Liver (tissue), 9 donors: Measurements from ENCODE around the gene FSD2. TPM values are rescaled to one million over a fixed set of nuclear protein-coding genes. Genes with fewer than 3 reads are reported as not detected.

Experiments used
- DNase-seq: peaks from one replicate; pipeline ENCODE4 v3.0.0-alpha.2; 2017; ENCODE audit warnings: low spot score
- H3K27ac ChIP-seq, 2 donors: one replicate each; pipeline ENCODE4 v1.7.0; 2013; ENCODE audit warnings: inconsistent platforms in 2 of 2, low read length in 2 of 2, control low read depth in 1 of 2, low read depth in 1 of 2, mild to moderate bottlenecking in 1 of 2
- H3K27me3 ChIP-seq, 4 donors: one replicate each; pipeline versions ENCODE4 v1.6.1 to v1.7.0; 2013; ENCODE audit warnings: low read length in 3 of 4, inconsistent platforms in 1 of 4, mild to moderate bottlenecking in 1 of 4, moderate library complexity in 1 of 4; ENCODE audit not compliant: control insufficient read depth in 4 of 4, insufficient read depth in 4 of 4
- H3K36me3 ChIP-seq, 4 donors: one replicate each; pipeline versions ENCODE4 v1.6.1 to v1.7.0; 2013; ENCODE audit warnings: low read length in 3 of 4, mild to moderate bottlenecking in 3 of 4, low read depth in 1 of 4, moderate library complexity in 1 of 4; ENCODE audit not compliant: control insufficient read depth in 4 of 4, insufficient read depth in 3 of 4
- H3K4me1 ChIP-seq, 4 donors: one replicate each; pipeline versions ENCODE4 v1.6.1 to v1.7.0; 2013; ENCODE audit warnings: low read length in 3 of 4, mild to moderate bottlenecking in 3 of 4, moderate library complexity in 1 of 4; ENCODE audit not compliant: control insufficient read depth in 4 of 4, insufficient read depth in 4 of 4
- H3K4me3 ChIP-seq, 3 donors: one replicate each; pipeline versions ENCODE4 v1.6.1 to v1.7.0; 2013; ENCODE audit warnings: low read length in 3 of 3, control low read depth in 1 of 3, low read depth in 1 of 3, mild to moderate bottlenecking in 1 of 3
- H3K9ac ChIP-seq, 2 donors: one replicate each; pipeline ENCODE4 v1.7.0; 2013; ENCODE audit warnings: low read length in 2 of 2, mild to moderate bottlenecking in 2 of 2, moderate library complexity in 2 of 2, control low read depth in 1 of 2, low read depth in 1 of 2
- H3K9me3 ChIP-seq, 4 donors: one replicate each; pipeline versions ENCODE4 v1.6.1 to v1.7.0; 2013; ENCODE audit warnings: low read length in 3 of 4; ENCODE audit not compliant: control insufficient read depth in 4 of 4
- EGR1 ChIP-seq, 2 donors: IDR thresholded peaks; 2 replicates each; pipeline ENCODE4 v1.6.1; 2016 to 2018; ENCODE audit warnings: antibody characterized with exemption in 2 of 2, low read depth in 2 of 2
- FOXA1 ChIP-seq: IDR thresholded peaks from 2 replicates; pipeline ENCODE4 v1.6.1; 2016; ENCODE audit warnings: antibody characterized with exemption
- FOXA2 ChIP-seq: IDR thresholded peaks from 2 replicates; pipeline ENCODE4 v1.6.1; 2016; ENCODE audit warnings: antibody characterized with exemption
- GABPA ChIP-seq, 2 donors: IDR thresholded peaks in 1 of 2; conservative IDR thresholded peaks in 1 of 2; 2 replicates each; pipeline ENCODE4 v1.6.1; 2016; ENCODE audit warnings: antibody characterized with exemption in 2 of 2, mild to moderate bottlenecking in 1 of 2, moderate library complexity in 1 of 2
- HNF4A ChIP-seq, 2 donors: conservative IDR thresholded peaks; 2 replicates each; pipeline ENCODE4 v1.6.1; 2016; ENCODE audit warnings: antibody characterized with exemption in 2 of 2, mild to moderate bottlenecking in 2 of 2
- HNF4G ChIP-seq: IDR thresholded peaks from 2 replicates; pipeline ENCODE4 v1.6.1; 2016; ENCODE audit warnings: antibody characterized with exemption
- JUND ChIP-seq, 2 donors: IDR thresholded peaks; 2 replicates each; pipeline ENCODE4 v1.6.1; 2016; ENCODE audit warnings: antibody characterized with exemption in 2 of 2
- MAX ChIP-seq: IDR thresholded peaks from 2 replicates; pipeline ENCODE4 v1.6.1; 2016; ENCODE audit warnings: antibody characterized with exemption
- NR2F2 ChIP-seq: IDR thresholded peaks from 2 replicates; pipeline ENCODE4 v1.6.1; 2016; ENCODE audit warnings: antibody characterized with exemption
- RAD21 ChIP-seq, 2 donors: IDR thresholded peaks; 2 replicates each; pipeline ENCODE4 v1.6.1; 2016; ENCODE audit warnings: antibody characterized with exemption in 2 of 2, mild to moderate bottlenecking in 2 of 2
- REST ChIP-seq: IDR thresholded peaks from 2 replicates; pipeline ENCODE4 v1.6.1; 2016; ENCODE audit warnings: antibody characterized with exemption, mild to moderate bottlenecking
- RXRA ChIP-seq, 2 donors: IDR thresholded peaks; 2 replicates each; pipeline ENCODE4 v1.6.1; 2017 to 2018; ENCODE audit warnings: antibody characterized with exemption in 2 of 2, mild to moderate bottlenecking in 1 of 2
- SP1 ChIP-seq: IDR thresholded peaks from 2 replicates; pipeline ENCODE4 v1.6.1; 2018; ENCODE audit warnings: antibody characterized with exemption, mild to moderate bottlenecking
- TAF1 ChIP-seq: conservative IDR thresholded peaks from 2 replicates; pipeline ENCODE4 v1.6.1; 2016; ENCODE audit warnings: antibody characterized with exemption, mild to moderate bottlenecking
- YY1 ChIP-seq: IDR thresholded peaks from 2 replicates; pipeline ENCODE4 v1.6.1; 2016; ENCODE audit warnings: antibody characterized with exemption, mild to moderate bottlenecking
- WGBS: extraction: QIAGEN DNeasy Blood & Tissue Kit; methylation state at CpG from one replicate; pipeline ENCODE4 v1.1.7; 2013; 5-methylcytosine and 5-hydroxymethylcytosine counted together
- polyA plus RNA-seq, 2 donors: library from polyadenylated mRNA; stranded (reverse) in 1 of 2; unstranded in 1 of 2; fragments of 200-250 nt in 1 of 2; fragments of >200 nt in 1 of 2; fragmentation: Nextera tagmentation in 1 of 2; extraction: Ambion mirVana in 1 of 2; gene quantifications; one replicate each; pipeline versions ENCODE4 v1.2.1 to v1.2.3, GENCODE V29; 2013 to 2015
- total RNA-seq, 2 donors: library from RNA; depleted of rRNA; stranded (reverse); fragments of >200 nt; gene quantifications; one replicate each; pipeline ENCODE4 v1.2.3, GENCODE V29; 2014
- TF ChIP-seq, protein P1 (sequence below): IDR thresholded peaks from 2 replicates; pipeline ENCODE4 v1.6.1; 2016; ENCODE audit warnings: antibody characterized with exemption
- TF ChIP-seq, protein P2 (sequence below): IDR thresholded peaks from 2 replicates; pipeline ENCODE4 v1.6.1; 2016; ENCODE audit warnings: antibody characterized with exemption
- TF ChIP-seq, protein P3 (sequence below): fragments of 150-350 bp; IDR thresholded peaks from 2 replicates; pipeline ENCODE4 v1.5.1; 2017; ENCODE audit warnings: improper control_type of control experiment, low read depth, low read length; ENCODE audit not compliant: missing input control
- donor health status: healthy.
- donor health status: healthy.
- donor health status: healthy.
- donor health status: healthy.
- donor health status: healthy.

The FSD2 gene
- total and polyA plus RNA-seq, 4 donors = under 0.01 to 0.10 (median 0.05) TPM; not detected in 1

DNA sequence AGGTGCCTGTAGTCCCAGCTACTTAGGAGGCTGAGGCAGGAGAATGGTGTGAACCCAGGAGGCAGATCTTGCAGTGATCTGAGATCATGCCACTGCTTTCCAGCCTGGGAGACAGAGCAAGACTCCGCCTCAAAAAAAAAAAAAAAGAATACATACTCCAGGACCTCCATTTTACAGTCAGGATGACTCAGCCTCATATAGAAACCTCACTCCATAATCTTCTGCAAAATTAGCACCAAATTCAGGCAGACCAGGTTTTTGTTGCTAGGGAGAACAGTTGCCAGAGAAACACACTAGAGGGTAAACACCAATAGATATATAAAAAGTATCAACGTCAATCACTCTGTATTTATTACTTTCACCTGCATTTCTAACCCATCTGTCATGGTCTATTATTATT is 67.9 kb downstream of the FSD2 start:
- Histone ChIP-seq H3K27ac (no peak overlapping the region), H3K36me3 (peaks cover 0 to 3% (median 1%) of the 10 kb centered on the region in 4 donors), H3K4me1 (no peaks in the 10 kb centered on the region), H3K9me3 (no peaks in the 10 kb centered on the region), H3K9ac (no peak overlapping the region), H3K4me3 (no peak overlapping the region), H3K27me3 (no peaks in the 10 kb centered on the region)
- DNase-seq = no peak
- TF ChIP-seq HNF4G (no peak), RXRA (IDR thresholded peaks at IDR 0.05) (no peak), NR2F2 (no peak), HNF4A (conservative IDR thresholded peaks at IDR 0.05) (no peak), MAX (no peak), EGR1 (IDR thresholded peaks at IDR 0.05; ENCODE audit: low read depth in 2 of 2) (no peak), FOXA1 (no peak), TAF1 (no peak), REST (no peak), SP1 (no peak)
- TF ChIP-seq, protein P1, sequence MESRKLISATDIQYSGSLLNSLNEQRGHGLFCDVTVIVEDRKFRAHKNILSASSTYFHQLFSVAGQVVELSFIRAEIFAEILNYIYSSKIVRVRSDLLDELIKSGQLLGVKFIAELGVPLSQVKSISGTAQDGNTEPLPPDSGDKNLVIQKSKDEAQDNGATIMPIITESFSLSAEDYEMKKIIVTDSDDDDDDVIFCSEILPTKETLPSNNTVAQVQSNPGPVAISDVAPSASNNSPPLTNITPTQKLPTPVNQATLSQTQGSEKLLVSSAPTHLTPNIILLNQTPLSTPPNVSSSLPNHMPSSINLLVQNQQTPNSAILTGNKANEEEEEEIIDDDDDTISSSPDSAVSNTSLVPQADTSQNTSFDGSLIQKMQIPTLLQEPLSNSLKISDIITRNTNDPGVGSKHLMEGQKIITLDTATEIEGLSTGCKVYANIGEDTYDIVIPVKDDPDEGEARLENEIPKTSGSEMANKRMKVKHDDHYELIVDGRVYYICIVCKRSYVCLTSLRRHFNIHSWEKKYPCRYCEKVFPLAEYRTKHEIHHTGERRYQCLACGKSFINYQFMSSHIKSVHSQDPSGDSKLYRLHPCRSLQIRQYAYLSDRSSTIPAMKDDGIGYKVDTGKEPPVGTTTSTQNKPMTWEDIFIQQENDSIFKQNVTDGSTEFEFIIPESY = no peak
- TF ChIP-seq, protein P2, sequence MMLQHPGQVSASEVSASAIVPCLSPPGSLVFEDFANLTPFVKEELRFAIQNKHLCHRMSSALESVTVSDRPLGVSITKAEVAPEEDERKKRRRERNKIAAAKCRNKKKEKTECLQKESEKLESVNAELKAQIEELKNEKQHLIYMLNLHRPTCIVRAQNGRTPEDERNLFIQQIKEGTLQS = no peak
- TF ChIP-seq, protein P3, sequence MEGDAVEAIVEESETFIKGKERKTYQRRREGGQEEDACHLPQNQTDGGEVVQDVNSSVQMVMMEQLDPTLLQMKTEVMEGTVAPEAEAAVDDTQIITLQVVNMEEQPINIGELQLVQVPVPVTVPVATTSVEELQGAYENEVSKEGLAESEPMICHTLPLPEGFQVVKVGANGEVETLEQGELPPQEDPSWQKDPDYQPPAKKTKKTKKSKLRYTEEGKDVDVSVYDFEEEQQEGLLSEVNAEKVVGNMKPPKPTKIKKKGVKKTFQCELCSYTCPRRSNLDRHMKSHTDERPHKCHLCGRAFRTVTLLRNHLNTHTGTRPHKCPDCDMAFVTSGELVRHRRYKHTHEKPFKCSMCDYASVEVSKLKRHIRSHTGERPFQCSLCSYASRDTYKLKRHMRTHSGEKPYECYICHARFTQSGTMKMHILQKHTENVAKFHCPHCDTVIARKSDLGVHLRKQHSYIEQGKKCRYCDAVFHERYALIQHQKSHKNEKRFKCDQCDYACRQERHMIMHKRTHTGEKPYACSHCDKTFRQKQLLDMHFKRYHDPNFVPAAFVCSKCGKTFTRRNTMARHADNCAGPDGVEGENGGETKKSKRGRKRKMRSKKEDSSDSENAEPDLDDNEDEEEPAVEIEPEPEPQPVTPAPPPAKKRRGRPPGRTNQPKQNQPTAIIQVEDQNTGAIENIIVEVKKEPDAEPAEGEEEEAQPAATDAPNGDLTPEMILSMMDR = no peak
- 94% methylated on average over 2 of the region's 2 CpGs for WGBS

GRCh38 chr15:82731527-82731926 is 74.3 kb downstream of the FSD2 start:
- no peak overlapping the region for H3K9ac ChIP-seq
- peaks cover 0 to 3% (median 0%) of the 10 kb centered on the region in 4 donors for H3K36me3 ChIP-seq
- DNase-seq = no peak
- no peak overlapping the region for H3K4me3 ChIP-seq
- no peaks in the 10 kb centered on the region for H3K9me3 ChIP-seq
- H3K27me3 ChIP-seq = no peaks in the 10 kb centered on the region
- H3K4me1 ChIP-seq = no peaks in the 10 kb centered on the region
- no peak for TF ChIP-seq HNF4G
- TF ChIP-seq MAX = no peak
- TF ChIP-seq RAD21 (IDR thresholded peaks at IDR 0.05) = no peak
- TF ChIP-seq SP1 = no peak
- no peak for TF ChIP-seq RXRA (IDR thresholded peaks at IDR 0.05)
- no peak for TF ChIP-seq FOXA2
- TF ChIP-seq NR2F2 = no peak
- no peak for TF ChIP-seq GABPA (IDR thresholded peaks at IDR 0.05 in 1 of 2, conservative IDR thresholded peaks at IDR 0.05 in 1 of 2)
- no peak for TF ChIP-seq EGR1 (IDR thresholded peaks at IDR 0.05; ENCODE audit: low read depth in 2 of 2)
- TF ChIP-seq, protein P2 = no peak
- TF ChIP-seq, protein P1 = no peak
- no peak for TF ChIP-seq JUND (IDR thresholded peaks at IDR 0.05)
- no peak for TF ChIP-seq FOXA1
- no peak for TF ChIP-seq TAF1
- TF ChIP-seq YY1 = no peak
- TF ChIP-seq, protein P3 = no peak
- 82% methylated on average over 2 of the region's 2 CpGs for WGBS
- H3K27ac ChIP-seq = no peak overlapping the region
